ENCODE results near the gene C14orf93.

C14orf93 gene

GRCh38 chr14:22977684-22978486 is 32.1 kb downstream of the C14orf93 start:
- no peaks in the 10 kb centered on the region for H3K27me3 Mint-ChIP-seq (ENCODE audit: low read depth)
- no peak for TF ChIP-seq CTCF (IDR thresholded peaks at IDR 0.05; ENCODE audit: unreplicated experiment in 3 of 3)
- peak overlapping the region; percentile 90 to 93 (median 91) for H3K4me3 Mint-ChIP-seq
- H3K36me3 Mint-ChIP-seq (ENCODE audit: low read depth), result peaks cover 48% of the 10 kb centered on the region
- H3K27ac Mint-ChIP-seq, result peak overlapping the region; percentile 92 to 98 (median 97)
- H3K4me1 Mint-ChIP-seq, result peaks cover 58% of the 10 kb centered on the region
- no peaks in the 10 kb centered on the region for H3K9me3 Mint-ChIP-seq

- TF ChIP-seq CTCF (IDR thresholded peaks at IDR 0.05; ENCODE audit: unreplicated experiment in 3 of 3), result no peak
- H3K27ac Mint-ChIP-seq, result peak overlapping the region; percentile 92 to 98 (median 97)
- peaks cover 58% of the 10 kb centered on the region for H3K4me1 Mint-ChIP-seq
- peaks cover 50% of the 10 kb centered on the region for H3K36me3 Mint-ChIP-seq (ENCODE audit: low read depth)
- no peaks in the 10 kb centered on the region for H3K9me3 Mint-ChIP-seq
- peak overlapping the region; percentile 90 to 93 (median 91) for H3K4me3 Mint-ChIP-seq
- H3K27me3 Mint-ChIP-seq (ENCODE audit: low read depth), result no peaks in the 10 kb centered on the region
Observed at GRCh38 chr14:22977434-22977683, 32.6 kb downstream of the C14orf93 start.

- H3K27ac Mint-ChIP-seq, result peak overlapping the region; percentile 92 to 98 (median 97)
- TF ChIP-seq CTCF (IDR thresholded peaks at IDR 0.05; ENCODE audit: unreplicated experiment in 3 of 3), result no peak
- H3K4me1 Mint-ChIP-seq, result peaks cover 58% of the 10 kb centered on the region
- H3K9me3 Mint-ChIP-seq, result no peaks in the 10 kb centered on the region
- H3K27me3 Mint-ChIP-seq (ENCODE audit: low read depth), result no peaks in the 10 kb centered on the region
- peaks cover 55% of the 10 kb centered on the region for H3K36me3 Mint-ChIP-seq (ENCODE audit: low read depth)
- H3K4me3 Mint-ChIP-seq, result peak overlapping the region; percentile 90 to 93 (median 91)
Observed at GRCh38 chr14:22976620-22977433, 33.1 kb downstream of the C14orf93 start.

GRCh38 chr14:22974530-22975313 is 35.2 kb downstream of the C14orf93 start:
- H3K27ac Mint-ChIP-seq, result peak overlapping the region; percentile 69 to 73 (median 71)
- no peaks in the 10 kb centered on the region for H3K9me3 Mint-ChIP-seq
- peaks cover 63% of the 10 kb centered on the region for H3K36me3 Mint-ChIP-seq (ENCODE audit: low read depth)
- H3K4me1 Mint-ChIP-seq, result peaks cover 52% of the 10 kb centered on the region
- no peaks in the 10 kb centered on the region for H3K27me3 Mint-ChIP-seq (ENCODE audit: low read depth)
- peak overlapping the region in 2 of 3 experiments; percentile 43 to 44 for H3K4me3 Mint-ChIP-seq
- no peak for TF ChIP-seq CTCF (IDR thresholded peaks at IDR 0.05; ENCODE audit: unreplicated experiment in 3 of 3)

- H3K36me3 Mint-ChIP-seq (ENCODE audit: low read depth), result peaks cover 69% of the 10 kb centered on the region
- peak overlapping the region; percentile 51 to 77 (median 64) for H3K27ac Mint-ChIP-seq
- no peaks in the 10 kb centered on the region for H3K9me3 Mint-ChIP-seq
- H3K27me3 Mint-ChIP-seq (ENCODE audit: low read depth), result peaks cover 3% of the 10 kb centered on the region
- peak; percentile 69 to 73 (median 69) for TF ChIP-seq CTCF (IDR thresholded peaks at IDR 0.05; ENCODE audit: unreplicated experiment in 3 of 3)
- no peak overlapping the region for H3K4me3 Mint-ChIP-seq
- H3K4me1 Mint-ChIP-seq, result peaks cover 39% of the 10 kb centered on the region
Observed at GRCh38 chr14:22973217-22974032, 36.5 kb downstream of the C14orf93 start.
